Fibroblast of lung (primary cell): ENCODE data around the gene SNORC.

Source experiments
- CTCF ChIP-seq, 2 donors: IDR thresholded peaks in 1 of 2; conservative IDR thresholded peaks in 1 of 2; 1 replicate in 1 of 2; 2 replicates in 1 of 2; pipeline ENCODE4 v1.5.1; 2011 to 2012; ENCODE audit warnings: low read length in 2 of 2, control low read depth in 1 of 2, inconsistent platforms in 1 of 2, low read depth in 1 of 2, mild to moderate bottlenecking in 1 of 2
- EZH2 ChIP-seq: IDR thresholded peaks from 2 replicates; pipeline ENCODE4 v1.5.1; 2012; ENCODE audit warnings: low read length, control low read depth, mild to moderate bottlenecking; ENCODE audit errors: missing control alignments

GRCh38 chr2:232896111-232896510, 26.0 kb downstream of the SNORC start:
- TF ChIP-seq CTCF (conservative IDR thresholded peaks at IDR 0.05 in 1 of 2, IDR thresholded peaks at IDR 0.05 in 1 of 2; ENCODE audit: low read depth in 1 of 2, low read length in 2 of 2) = no peak
- TF ChIP-seq EZH2 = no peak
